Stimulated activated CD8-positive, alpha-beta memory T cell treated with anti-CD3 and anti-CD28 coated beads, Interleukin-12 subunit alpha, Interleukin-12 subunit beta, amount 100 ng/mL, for 24 hours (primary cell): ENCODE measurements around the gene IQCB1.
"Not testable (repeated sequence)": the region's sequence is repeated elsewhere in the genome, so short reads cannot be mapped to it uniquely, and the experiment has no call there.

Experiments
- DNase-seq: peaks from one replicate; pipeline ENCODE4 v3.0.0-alpha.2; 2020; ENCODE audit errors: extremely low read depth

IQCB1 gene

GRCh38 chr3:121803771-121804320 is 31.0 kb downstream of the IQCB1 start:
- DNase-seq = no peak

GRCh38 chr3:121800906-121801305 is 34.0 kb downstream of the IQCB1 start:
- no peak for DNase-seq

GRCh38 chr3:121796970-121797369 is 37.9 kb downstream of the IQCB1 start:
- DNase-seq = no peak

GRCh38 chr3:121794264-121794983 is 40.4 kb downstream of the IQCB1 start:
- no peak for DNase-seq

- no peak for DNase-seq
Measured at GRCh38 chr3:121793078-121793477, 41.8 kb downstream of the IQCB1 start.

GRCh38 chr3:121786485-121786884 is 48.4 kb downstream of the IQCB1 start:
- DNase-seq = no peak

- not testable (repeated sequence) for DNase-seq
Measured at GRCh38 chr3:121782784-121783183, 52.1 kb downstream of the IQCB1 start.

GRCh38 chr3:121781611-121782010 is 53.2 kb downstream of the IQCB1 start:
- DNase-seq = no peak

GRCh38 chr3:121775095-121775494 is 59.8 kb downstream of the IQCB1 start:
- DNase-seq = not testable (repeated sequence)

GRCh38 chr3:121769246-121769645 is 65.6 kb downstream of the IQCB1 start:
- DNase-seq = no peak

- DNase-seq = no peak
Measured at GRCh38 chr3:121768452-121768851, 66.4 kb downstream of the IQCB1 start.

- no peak for DNase-seq
Measured at GRCh38 chr3:121759541-121760202, 75.2 kb downstream of the IQCB1 start.

GRCh38 chr3:121758727-121759450 is 76.0 kb downstream of the IQCB1 start:
- no peak for DNase-seq

GRCh38 chr3:121757812-121758545 is 76.9 kb downstream of the IQCB1 start:
- no peak for DNase-seq

- no peak for DNase-seq
Measured at GRCh38 chr3:121757087-121757811, 77.6 kb downstream of the IQCB1 start.

GRCh38 chr3:121752772-121753171 is 82.1 kb downstream of the IQCB1 start:
- DNase-seq = no peak

- DNase-seq = no peak
Measured at GRCh38 chr3:121752261-121752660, 82.6 kb downstream of the IQCB1 start.

GRCh38 chr3:121750087-121750415 is 84.8 kb downstream of the IQCB1 start:
- no peak for DNase-seq

GRCh38 chr3:121749276-121750086 is 85.4 kb downstream of the IQCB1 start, which contains the start of gene GOLGB1:
Gene GOLGB1 (minus strand): TSS chr3:121749741. CDS start chr3:121730971, 18,770 bp downstream.
- DNase-seq = peak; percentile 77

GRCh38 chr3:121748680-121749275 is 86.1 kb downstream of the IQCB1 start:
- DNase-seq = no peak
